BE2C (cell line): ENCODE results near the gene PODNL1.

Experiments
- DNase-seq: peaks from one replicate; pipeline ENCODE4 v3.0.0-alpha.2; 2020
- H3K27me3 ChIP-seq: fragments of 250-450 bp; sonication (Bioruptor Pico); 2 replicates; pipeline ENCODE4 v1.5.1; 2020; ENCODE audit warnings: mild to moderate bottlenecking
- H3K36me3 ChIP-seq: fragments of 250-450 bp; sonication (Bioruptor Pico); 2 replicates; pipeline ENCODE4 v1.5.1; 2020; ENCODE audit warnings: mild to moderate bottlenecking
- H3K4me1 ChIP-seq: fragments of 250-450 bp; sonication (Bioruptor Pico); 2 replicates; pipeline ENCODE4 v1.5.1; 2020
- H3K4me3 ChIP-seq: 2 replicates; pipeline ENCODE4 v1.5.1; 2011; ENCODE audit warnings: low read depth, low read length
- H3K9me3 ChIP-seq: fragments of 250-450 bp; sonication (Bioruptor Pico); 2 replicates; pipeline ENCODE4 v1.5.1; 2020
- CTCF ChIP-seq: IDR thresholded peaks from 2 replicates; pipeline ENCODE4 v1.5.1; 2012; ENCODE audit warnings: mild to moderate bottlenecking, low read depth, low read length

Gene PODNL1

GRCh38 chr19:13887018-13887436 is 51.2 kb downstream of the PODNL1 start:
- Histone ChIP-seq H3K36me3 (no peaks in the 10 kb centered on the region), H3K4me3 (no peak overlapping the region), H3K27me3 (no peaks in the 10 kb centered on the region), H3K9me3 (no peaks in the 10 kb centered on the region), H3K4me1 (no peaks in the 10 kb centered on the region; the same call in 1 of the 2 replicates)
- no peak for TF ChIP-seq CTCF
- DNase-seq, result no peak

DNA sequence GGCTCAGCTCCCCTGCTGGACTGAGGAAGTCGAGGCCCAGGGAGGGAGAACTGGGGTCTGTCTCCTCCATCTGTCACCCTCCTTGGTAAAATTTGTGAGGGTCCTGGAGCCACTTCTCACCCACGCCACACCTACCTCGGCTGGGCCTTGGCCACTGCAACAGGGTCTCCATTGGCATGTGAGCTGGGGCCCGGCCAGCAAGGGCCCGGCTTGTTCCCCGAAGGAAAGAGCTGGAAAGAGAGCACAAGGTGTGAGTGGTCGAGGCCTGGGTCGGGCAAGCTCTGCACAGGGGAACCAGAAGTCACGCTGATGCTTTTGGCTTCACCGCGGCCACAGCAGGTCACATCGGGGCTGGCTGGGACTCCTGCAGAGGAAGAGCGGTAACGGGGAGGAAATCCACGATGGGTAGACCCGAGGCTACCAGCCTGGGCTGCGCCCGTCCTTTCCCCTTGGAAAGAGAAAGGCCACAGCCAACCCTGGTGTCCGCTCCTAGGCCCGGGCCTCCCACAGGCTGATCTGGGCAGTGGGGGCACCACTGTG is 52.3 kb downstream of the PODNL1 start:
- no peak for DNase-seq
- Histone ChIP-seq H3K4me1 (peaks cover 8% of the 10 kb centered on the region), H3K9me3 (no peaks in the 10 kb centered on the region), H3K27me3 (no peaks in the 10 kb centered on the region), H3K36me3 (no peaks in the 10 kb centered on the region), H3K4me3 (no peak overlapping the region)
- no peak for TF ChIP-seq CTCF

- Histone ChIP-seq H3K27me3 (no peaks in the 10 kb centered on the region), H3K9me3 (no peaks in the 10 kb centered on the region), H3K4me3 (no peak overlapping the region), H3K36me3 (no peaks in the 10 kb centered on the region), H3K4me1 (peaks cover 14% of the 10 kb centered on the region)
- TF ChIP-seq CTCF, result no peak
- peak; percentile 47 for DNase-seq
Observed at GRCh38 chr19:13884726-13885591, 53.3 kb downstream of the PODNL1 start.

GRCh38 chr19:13883516-13884064 is 54.6 kb downstream of the PODNL1 start:
- H3K4me1 ChIP-seq, result peaks cover 14% of the 10 kb centered on the region
- no peak for DNase-seq
- peak; percentile 17; the same call in 1 of the 2 replicates for TF ChIP-seq CTCF

DNA sequence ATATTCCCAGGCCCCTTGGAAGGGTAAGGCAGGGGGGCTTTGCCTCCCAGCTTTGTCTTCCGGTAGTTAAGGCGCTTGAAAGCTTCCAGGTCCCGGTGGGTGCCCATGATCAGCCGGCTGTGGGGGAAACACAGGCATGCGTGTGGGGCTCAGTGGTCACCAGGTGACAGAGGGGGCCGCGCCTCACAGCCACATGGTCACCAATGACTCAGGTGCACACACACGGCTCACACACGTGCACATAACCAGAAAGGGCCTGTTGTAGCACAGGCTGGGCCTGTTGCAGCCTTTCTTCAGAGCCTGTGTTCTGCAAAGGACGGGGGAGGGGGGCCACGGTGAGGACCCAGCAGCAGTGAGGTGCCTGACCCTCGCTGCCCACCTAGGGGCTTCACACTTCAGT is 55.4 kb downstream of the PODNL1 start:
- no peak for TF ChIP-seq CTCF
- DNase-seq, result no peak
- no peaks in the 10 kb centered on the region for H3K36me3 ChIP-seq
- H3K9me3 ChIP-seq, result no peaks in the 10 kb centered on the region
- no peaks in the 10 kb centered on the region for H3K27me3 ChIP-seq
- H3K4me3 ChIP-seq, result no peak overlapping the region
- H3K4me1 ChIP-seq, result peaks cover 14% of the 10 kb centered on the region

More at GRCh38 chr19:13883516-13884064, 54.6 kb downstream of the PODNL1 start:
- H3K27me3 ChIP-seq, result no peaks in the 10 kb centered on the region
- H3K9me3 ChIP-seq, result no peaks in the 10 kb centered on the region
- H3K4me3 ChIP-seq, result no peak overlapping the region
- H3K36me3 ChIP-seq, result no peaks in the 10 kb centered on the region

DNA sequence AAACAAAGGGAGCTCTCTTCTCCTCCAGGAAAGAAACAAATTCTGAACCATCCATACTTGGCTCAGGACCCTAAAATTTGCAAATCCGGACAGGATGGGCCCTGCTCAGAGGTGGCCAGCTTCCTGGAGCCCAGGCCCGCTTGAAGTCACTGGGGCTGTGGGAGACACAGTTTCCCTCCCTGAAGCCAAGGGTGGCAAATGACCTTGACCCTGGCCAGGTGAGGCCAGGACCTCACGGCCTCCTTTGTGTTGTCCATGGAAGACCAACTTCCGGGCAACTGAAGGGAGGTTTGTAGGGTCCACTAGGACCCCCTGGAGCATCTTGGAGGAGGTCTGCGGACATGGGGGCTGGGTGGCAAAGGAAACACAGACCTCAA is 55.8 kb downstream of the PODNL1 start:
- H3K9me3 ChIP-seq, result no peaks in the 10 kb centered on the region
- TF ChIP-seq CTCF, result no peak
- H3K27me3 ChIP-seq, result no peaks in the 10 kb centered on the region
- H3K4me3 ChIP-seq, result no peak overlapping the region
- no peaks in the 10 kb centered on the region for H3K36me3 ChIP-seq
- DNase-seq, result no peak
- H3K4me1 ChIP-seq, result peaks cover 14% of the 10 kb centered on the region
